Endothelial cell of umbilical vein (primary cell): ENCODE data around the gene BMPR1A. TPM values are rescaled to one million over a fixed set of nuclear protein-coding genes. Genes with fewer than 3 reads are reported as not detected.

ENCODE experiments used
- BruUV-seq: library from RNA; stranded (reverse); fragments of 400-500 nt; replicated peaks from 2 replicates; lab custom pipeline; 2021; lab: Mats Ljungman, UMichigan
- CTCF ChIA-PET: fragments of 300-600, 350-600 bp; sonication (Branson Sonifier 250); formaldehyde crosslinking; loops from one replicate; lab custom pipeline; 2021; ENCODE audit warnings: antibody characterized with exemption, inconsistent platforms; lab: Charles Lee
- POLR2A ChIA-PET: fragments of 300-600, 350-600 bp; sonication (Branson Sonifier 250); formaldehyde crosslinking; loops from one replicate; lab custom pipeline; 2021; ENCODE audit warnings: antibody characterized with exemption, inconsistent platforms; lab: Charles Lee
- DNase-seq: peaks from one replicate; pipeline ENCODE4 v3.0.0-alpha.2; 2011; ENCODE audit warnings: low read depth, low spot score
- FAIRE-seq: peaks from 2 replicates; lab custom pipeline; 2011; peaks lifted over from hg19 to GRCh38; lab: Jason Lieb, UNC
- H2AFZ ChIP-seq: 2 replicates; pipeline ENCODE4 v1.6.0; 2012; ENCODE audit warnings: low read depth, low read length, control low read depth, inconsistent platforms
- H3K27ac ChIP-seq: 2 replicates; pipeline ENCODE4 v1.5.1; 2011; ENCODE audit warnings: low read depth, mild to moderate bottlenecking, control low read depth, low read length, moderate library complexity; ENCODE audit not compliant: insufficient read depth
- H3K27me3 ChIP-seq, 2 experiments: 2 replicates each; pipeline versions ENCODE4 v1.6.0 to v1.6.1; 2011; ENCODE audit warnings: low read length in 2 of 2, mixed read lengths in 1 of 2; ENCODE audit not compliant: control insufficient read depth in 2 of 2, insufficient read depth in 2 of 2
- H3K36me3 ChIP-seq, 2 experiments: 2 replicates in 1 of 2; 3 replicates in 1 of 2; pipeline ENCODE4 v1.5.1; 2011; ENCODE audit warnings: low read length in 2 of 2, mild to moderate bottlenecking in 1 of 2, moderate library complexity in 1 of 2; ENCODE audit not compliant: control insufficient read depth in 2 of 2, insufficient read depth in 2 of 2; ENCODE audit errors: extremely low read depth in 1 of 2
- H3K4me1 ChIP-seq: 3 replicates; pipeline ENCODE4 v1.5.1; 2011; ENCODE audit warnings: mild to moderate bottlenecking, low read length; ENCODE audit not compliant: control insufficient read depth, insufficient read depth; ENCODE audit errors: extremely low read depth
- H3K4me2 ChIP-seq: 2 replicates; pipeline ENCODE4 v1.6.1; 2011; ENCODE audit warnings: low read length, control low read depth, mixed read lengths; ENCODE audit not compliant: insufficient read depth
- H3K4me3 ChIP-seq, 3 experiments: fragments of 200-600 bp in 1 of 3; sonication (generic), shearing (Covaris generic) in 1 of 3; replicated peaks in 1 of 3; 2 replicates each; pipeline ENCODE4 v1.5.1; 2011 to 2016; ENCODE audit warnings: control low read depth in 3 of 3, low read length in 3 of 3, mild to moderate bottlenecking in 2 of 3, inconsistent platforms in 1 of 3, low read depth in 1 of 3, moderate library complexity in 1 of 3; ENCODE audit not compliant: insufficient read depth in 1 of 3
- H3K79me2 ChIP-seq: 2 replicates; pipeline ENCODE4 v1.6.0; 2012; ENCODE audit warnings: low read length, inconsistent platforms; ENCODE audit not compliant: control insufficient read depth, insufficient read depth
- H3K9ac ChIP-seq: replicated peaks from 2 replicates; pipeline ENCODE3; 2011; ENCODE audit warnings: low read length, control low read depth; ENCODE audit not compliant: insufficient read depth; ENCODE audit errors: extremely low read depth
- H3K9me1 ChIP-seq: replicated peaks from 3 replicates; pipeline ENCODE4 v1.6.0; 2011; ENCODE audit warnings: mild to moderate bottlenecking, low read length; ENCODE audit not compliant: control insufficient read depth, insufficient read depth; ENCODE audit errors: extremely low read depth
- H3K9me3 ChIP-seq: replicated peaks from 2 replicates; pipeline ENCODE4 v1.5.1; 2012; ENCODE audit warnings: low read length, inconsistent platforms; ENCODE audit not compliant: control insufficient read depth, insufficient read depth
- H4K20me1 ChIP-seq: replicated peaks from 2 replicates; pipeline ENCODE3; 2011; ENCODE audit warnings: mild to moderate bottlenecking, low read length; ENCODE audit not compliant: control insufficient read depth, insufficient read depth; ENCODE audit errors: extremely low read depth
- CTCF ChIP-seq, 2 donors: IDR thresholded peaks; 1 replicate in 1 of 2; 2 replicates in 1 of 2; pipeline ENCODE4 v1.5.1; 2011; ENCODE audit warnings: low read length in 2 of 2, mild to moderate bottlenecking in 2 of 2, moderate library complexity in 2 of 2, control low read depth in 1 of 2, inconsistent platforms in 1 of 2, low read depth in 1 of 2; ENCODE audit not compliant: insufficient read depth in 1 of 2; ENCODE audit errors: extremely low read depth in 1 of 2
- EZH2 ChIP-seq: IDR thresholded peaks from 2 replicates; pipeline ENCODE4 v1.6.1; 2012; ENCODE audit warnings: borderline replicate concordance, low read depth, mild to moderate bottlenecking, moderate library complexity, low read length, inconsistent platforms; ENCODE audit not compliant: severe bottlenecking
- FOS ChIP-seq: IDR thresholded peaks from 2 replicates; pipeline ENCODE4 v1.6.1; 2011; ENCODE audit warnings: mild to moderate bottlenecking, low read length, moderate library complexity, borderline replicate concordance; ENCODE audit not compliant: insufficient read depth
- GATA2 ChIP-seq: IDR thresholded peaks from 2 replicates; pipeline ENCODE4 v1.7.0; 2011; ENCODE audit warnings: low read depth, mild to moderate bottlenecking, moderate library complexity, mixed read lengths, low read length; ENCODE audit not compliant: insufficient read length, insufficient read depth
- JUN ChIP-seq: IDR thresholded peaks from 2 replicates; pipeline ENCODE4 v1.6.1; 2011; ENCODE audit warnings: borderline replicate concordance, low read depth; ENCODE audit not compliant: insufficient read length, insufficient read depth
- MAX ChIP-seq: IDR thresholded peaks from 2 replicates; pipeline ENCODE4 v1.6.1; 2011; ENCODE audit not compliant: insufficient read depth, insufficient read length
- MYC ChIP-seq: IDR thresholded peaks from one replicate; pipeline ENCODE4 v1.6.1; 2011; ENCODE audit warnings: mild to moderate bottlenecking, low read depth, low read length
- POLR2A ChIP-seq: IDR thresholded peaks from 2 replicates; pipeline ENCODE4 v1.6.1; 2012; ENCODE audit warnings: low read depth, mild to moderate bottlenecking, control low read depth, low read length
- POLR2AphosphoS5 ChIP-seq: IDR thresholded peaks from 2 replicates; pipeline ENCODE4 v1.6.1; 2012; ENCODE audit warnings: low read depth, mild to moderate bottlenecking, control low read depth, low read length, moderate library complexity; ENCODE audit not compliant: insufficient read depth
- dilution Hi-C: fragments of 300-500 bp; cut with MboI; formaldehyde crosslinking; loops from one replicate; pipeline ENCODE4 v1.15.0; 2019; ENCODE audit warnings: low sequenced_read_pairs; ENCODE audit not compliant: extremely low pct_ligation_motif_present
- intact Hi-C: fragments of 100-400 bp; cut with micrococcal nuclease; formaldehyde crosslinking; loops from one replicate; pipeline ENCODE4 v1.10.0; 2022
- polyA plus RNA-seq, 4 experiments: library from polyadenylated mRNA; depleted of rRNA in 3 of 4; stranded (reverse) in 3 of 4; unstranded in 1 of 4; fragments of >200 nt; gene quantifications; 2 replicates each; pipeline versions ENCODE4 v1.2.1 to v1.2.3, GENCODE V29; 2011 to 2012; ENCODE audit warnings: missing spikeins in 1 of 4
- total RNA-seq: library from RNA; stranded (reverse); gene quantifications from 2 replicates; pipeline ENCODE4 v1.2.3, GENCODE V29; 2021

The BMPR1A gene
- total and polyA plus RNA-seq, 2 donors (not counting 3 experiments of a cell fraction or from before 2014, with no cell fraction given): not detected

- Histone ChIP-seq H3K4me3 (no peak overlapping the region), H3K9me1 (no peaks in the 10 kb centered on the region), H3K36me3 (no peaks in the 10 kb centered on the region), H3K27ac (no peak overlapping the region), H3K79me2 (no peaks in the 10 kb centered on the region), H3K27me3 (peaks cover 70 to 85% of the 10 kb centered on the region in 2 experiments), H2AFZ (no peak overlapping the region), H3K9ac (no peak overlapping the region), H3K4me1 (peaks cover 3% of the 10 kb centered on the region), H4K20me1 (peaks cover 7% of the 10 kb centered on the region), H3K9me3 (peaks cover 2% of the 10 kb centered on the region), H3K4me2 (peak overlapping the region; percentile 57)
- ChIA-PET POLR2A (no interaction called here), CTCF (interaction anchor here (2.7 kb wide), 1 partner anchor 144 kb away, joined by 13 read pairs; no protein-coding TSS in a partner anchor)
- dilution Hi-C loops: no loop called here
- no TSS peak for BruUV-seq
- TF ChIP-seq CTCF (IDR thresholded peaks at IDR 0.05; ENCODE audit: extremely low read depth in 1 of 2, insufficient read depth in 1 of 2, low read depth in 1 of 2, low read length in 2 of 2) (no peak), FOS (no peak), GATA2 (no peak), EZH2 (no peak), JUN (no peak), MYC (no peak), POLR2AphosphoS5 (no peak), POLR2A (no peak), MAX (no peak)
- FAIRE-seq (no peak), DNase-seq (no peak)
- intact Hi-C loops: no loop called here
These were observed 1.0 kb upstream of the BMPR1A start for GRCh38 chr10:86755454-86755739.
